Effector CD8-positive, alpha-beta T cell (primary cell): Measurements from ENCODE around the gene SPPL2C.

Experiments used
- DNase-seq: peaks from one replicate; lab custom pipeline; 2025; lab: John Stamatoyannopoulos, UW

SPPL2C gene

GRCh38 chr17:45877467-45877866 lies 32.8 kb downstream of the SPPL2C start:
- no peak for DNase-seq

- no peak for DNase-seq
Measured at GRCh38 chr17:45883063-45883462, 38.4 kb downstream of the SPPL2C start.

DNA sequence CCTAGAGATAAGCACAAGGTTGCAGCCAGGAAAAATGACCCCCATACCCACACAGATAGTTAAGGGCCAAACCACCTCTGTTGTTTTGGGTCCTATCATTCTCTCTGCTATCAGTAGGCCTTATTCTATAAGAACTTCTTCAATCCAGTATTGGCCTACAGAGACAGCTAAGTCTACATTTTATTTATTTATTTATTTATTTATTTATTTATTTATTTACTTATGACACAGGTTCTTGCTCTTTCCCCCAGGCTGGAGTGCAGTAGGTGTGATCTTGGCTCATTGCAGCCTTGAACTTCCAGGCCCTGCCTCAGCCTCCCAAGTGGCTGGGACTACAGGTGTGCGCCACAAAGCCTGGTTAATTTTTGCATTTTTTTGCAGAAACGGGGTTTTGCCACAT lies 42.2 kb downstream of the SPPL2C start:
- no peak for DNase-seq

DNA sequence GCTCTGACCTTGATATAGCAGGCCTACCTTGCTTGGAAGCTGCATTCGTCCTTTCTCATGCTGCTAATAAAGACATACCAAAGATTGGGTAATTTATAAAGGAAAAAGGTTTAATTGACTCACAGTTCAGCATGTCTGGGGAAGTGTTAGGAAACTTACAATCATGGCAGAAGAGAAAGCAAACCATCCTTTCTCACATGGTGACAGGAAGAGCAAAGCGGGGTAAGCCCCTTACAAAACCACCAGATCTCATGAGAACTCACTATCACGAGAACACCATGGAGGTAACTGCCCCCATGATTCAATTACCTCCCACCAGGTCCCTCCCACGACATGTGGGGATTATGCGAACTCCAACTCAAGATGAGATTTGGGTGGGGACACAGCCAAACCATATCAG lies 43.7 kb downstream of the SPPL2C start:
- DNase-seq, result no peak

DNA sequence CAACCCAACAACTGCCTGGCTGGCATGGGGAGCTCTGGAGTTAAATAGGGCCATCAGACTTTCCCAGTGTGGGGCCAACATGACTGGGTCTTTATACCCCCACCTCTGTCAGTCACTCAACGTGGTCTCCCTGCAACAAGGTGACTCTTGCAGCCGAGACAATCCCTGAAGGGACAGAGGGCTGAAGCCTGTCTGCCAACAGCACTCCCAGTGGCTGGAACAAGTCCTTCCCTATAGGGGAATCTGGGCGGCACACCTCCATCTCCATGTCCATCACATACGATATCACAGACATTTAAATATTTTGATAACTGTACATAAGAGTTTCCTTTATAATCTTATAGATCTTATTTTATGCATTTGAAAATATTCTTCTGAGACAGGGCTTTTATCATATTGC lies 44.9 kb downstream of the SPPL2C start:
- no peak for DNase-seq

GRCh38 chr17:45893725-45894021 lies 49.0 kb downstream of the SPPL2C start:
- DNase-seq, result no peak

DNA sequence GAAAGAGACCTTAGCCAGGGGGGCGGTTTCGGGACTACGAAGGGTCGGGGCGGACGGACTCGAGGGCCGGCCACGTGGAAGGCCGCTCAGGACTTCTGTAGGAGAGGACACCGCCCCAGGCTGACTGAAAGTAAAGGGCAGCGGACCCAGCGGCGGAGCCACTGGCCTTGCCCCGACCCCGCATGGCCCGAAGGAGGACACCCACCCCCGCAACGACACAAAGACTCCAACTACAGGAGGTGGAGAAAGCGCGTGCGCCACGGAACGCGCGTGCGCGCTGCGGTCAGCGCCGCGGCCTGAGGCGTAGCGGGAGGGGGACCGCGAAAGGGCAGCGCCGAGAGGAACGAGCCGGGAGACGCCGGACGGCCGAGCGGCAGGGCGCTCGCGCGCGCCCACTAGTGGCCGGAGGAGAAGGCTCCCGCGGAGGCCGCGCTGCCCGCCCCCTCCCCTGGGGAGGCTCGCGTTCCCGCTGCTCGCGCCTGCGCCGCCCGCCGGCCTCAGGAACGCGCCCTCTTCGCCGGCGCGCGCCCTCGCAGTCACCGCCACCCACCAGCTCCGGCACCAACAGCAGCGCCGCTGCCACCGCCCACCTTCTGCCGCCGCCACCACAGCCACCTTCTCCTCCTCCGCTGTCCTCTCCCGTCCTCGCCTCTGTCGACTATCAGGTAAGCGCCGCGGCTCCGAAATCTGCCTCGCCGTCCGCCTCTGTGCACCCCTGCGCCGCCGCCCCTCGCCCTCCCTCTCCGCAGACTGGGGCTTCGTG lies 49.5 kb downstream of the SPPL2C start, which contains the start of gene MAPT:
Gene MAPT (plus strand): TSS at position 533 of the 763 bp plus-strand sequence. CDS start 67,784 bp downstream, outside the sequence.
- peak; percentile 57 for DNase-seq

DNA sequence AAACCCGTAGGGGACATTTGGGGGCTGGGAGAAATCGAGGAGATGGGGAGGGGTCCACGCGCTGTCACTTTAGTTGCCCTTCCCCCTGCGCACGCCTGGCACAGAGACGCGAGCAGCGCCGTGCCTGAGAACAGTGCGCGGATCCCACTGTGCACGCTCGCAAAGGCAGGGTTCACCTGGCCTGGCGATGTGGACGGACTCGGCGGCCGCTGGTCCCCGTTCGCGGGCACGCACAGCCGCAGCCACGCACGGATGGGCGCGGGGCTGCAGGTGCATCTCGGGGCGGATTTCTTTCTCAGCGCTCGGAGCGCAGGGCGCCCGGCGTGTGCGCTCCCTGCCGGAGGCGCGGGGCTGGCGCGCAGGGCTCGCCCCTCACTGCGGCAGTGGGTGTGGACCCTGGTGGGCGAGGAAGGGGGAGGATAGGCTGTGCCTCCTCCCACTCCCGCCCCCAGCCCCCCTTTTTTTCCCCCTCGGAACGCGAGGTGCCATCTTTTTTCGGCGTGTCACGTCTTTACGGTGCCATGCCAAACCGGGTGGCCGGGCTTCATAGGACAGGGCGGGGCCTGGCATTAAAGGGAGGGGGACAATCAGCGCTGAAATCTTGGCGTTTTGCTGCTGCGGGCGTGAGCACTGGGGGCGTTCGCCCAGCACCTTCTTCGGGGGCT lies 50.8 kb downstream of the SPPL2C start:
- peak; percentile 14 for DNase-seq

- no peak for DNase-seq
Measured at GRCh38 chr17:45895969-45896785, 51.5 kb downstream of the SPPL2C start.
